ENCODE results near the gene HEMGN. TPM values are rescaled to one million over a fixed set of nuclear protein-coding genes. Genes with fewer than 3 reads are reported as not detected.

The HEMGN gene
- total RNA-seq, 3 donors from 2014 or later (not counting 1 experiment from before 2014, with no cell fraction given) = 0.47 to 0.75 (median 0.75) TPM

GRCh38 chr9:97889941-97890887, 47.8 kb downstream of the HEMGN start:
- Histone ChIP-seq H3K27ac (ENCODE audit: low read length) (no peak overlapping the region), H3K4me1 (ENCODE audit: control insufficient read depth, insufficient read depth, low read length) (no peaks in the 10 kb centered on the region), H3K27me3 (ENCODE audit: control insufficient read depth, insufficient read depth, low read length) (no peaks in the 10 kb centered on the region), H3K4me3 (ENCODE audit: low read length) (no peak overlapping the region), H3K9me3 (ENCODE audit: control insufficient read depth, insufficient read depth, low read length) (no peaks in the 10 kb centered on the region), H3K36me3 (ENCODE audit: control insufficient read depth, insufficient read depth, low read length) (peaks cover 2% of the 10 kb centered on the region)
- H3K4me3 Mint-ChIP-seq = no peak overlapping the region
- peak; percentile 52 to 71 (median 64) for ATAC-seq
- 66% methylated on average over 8 of the region's 9 CpGs for WGBS (ENCODE audit: insufficient coverage)
- intact Hi-C loops (cut with micrococcal nuclease) = no loop called here
- no peaks in the 10 kb centered on the region for H3K27me3 Mint-ChIP-seq (ENCODE audit: low read depth in 2 of 2)
- peak; percentile 43 to 82 for DNase-seq
- no peaks in the 10 kb centered on the region for H3K4me1 Mint-ChIP-seq
- H3K27ac Mint-ChIP-seq = no peak overlapping the region
- TF ChIP-seq, protein P1, sequence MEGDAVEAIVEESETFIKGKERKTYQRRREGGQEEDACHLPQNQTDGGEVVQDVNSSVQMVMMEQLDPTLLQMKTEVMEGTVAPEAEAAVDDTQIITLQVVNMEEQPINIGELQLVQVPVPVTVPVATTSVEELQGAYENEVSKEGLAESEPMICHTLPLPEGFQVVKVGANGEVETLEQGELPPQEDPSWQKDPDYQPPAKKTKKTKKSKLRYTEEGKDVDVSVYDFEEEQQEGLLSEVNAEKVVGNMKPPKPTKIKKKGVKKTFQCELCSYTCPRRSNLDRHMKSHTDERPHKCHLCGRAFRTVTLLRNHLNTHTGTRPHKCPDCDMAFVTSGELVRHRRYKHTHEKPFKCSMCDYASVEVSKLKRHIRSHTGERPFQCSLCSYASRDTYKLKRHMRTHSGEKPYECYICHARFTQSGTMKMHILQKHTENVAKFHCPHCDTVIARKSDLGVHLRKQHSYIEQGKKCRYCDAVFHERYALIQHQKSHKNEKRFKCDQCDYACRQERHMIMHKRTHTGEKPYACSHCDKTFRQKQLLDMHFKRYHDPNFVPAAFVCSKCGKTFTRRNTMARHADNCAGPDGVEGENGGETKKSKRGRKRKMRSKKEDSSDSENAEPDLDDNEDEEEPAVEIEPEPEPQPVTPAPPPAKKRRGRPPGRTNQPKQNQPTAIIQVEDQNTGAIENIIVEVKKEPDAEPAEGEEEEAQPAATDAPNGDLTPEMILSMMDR (IDR thresholded peaks at IDR 0.05) = peak; percentile 75
- no peaks in the 10 kb centered on the region for H3K9me3 Mint-ChIP-seq
- no peaks in the 10 kb centered on the region for H3K36me3 Mint-ChIP-seq

- Mint-ChIP-seq H3K4me3 (no peak overlapping the region), H3K27ac (no peak overlapping the region), H3K27me3 (ENCODE audit: low read depth in 2 of 2) (peaks cover 7 to 15% of the 10 kb centered on the region in 2 donors), H3K36me3 (no peaks in the 10 kb centered on the region), H3K9me3 (no peaks in the 10 kb centered on the region), H3K4me1 (no peaks in the 10 kb centered on the region)
- TF ChIP-seq, protein P1 (IDR thresholded peaks at IDR 0.05) = no peak
- WGBS (ENCODE audit: insufficient coverage) = 93% methylated on average over 4 of the region's 4 CpGs
- H3K27me3 ChIP-seq (ENCODE audit: control insufficient read depth, insufficient read depth, low read length) = no peaks in the 10 kb centered on the region
- intact Hi-C loops (cut with micrococcal nuclease) = no loop called here
- H3K36me3 ChIP-seq (ENCODE audit: control insufficient read depth, insufficient read depth, low read length) = no peaks in the 10 kb centered on the region
- H3K9me3 ChIP-seq (ENCODE audit: control insufficient read depth, insufficient read depth, low read length) = no peaks in the 10 kb centered on the region
- no peaks in the 10 kb centered on the region for H3K4me1 ChIP-seq (ENCODE audit: control insufficient read depth, insufficient read depth, low read length)
- no peak for ATAC-seq
- no peak for DNase-seq
- H3K4me3 ChIP-seq (ENCODE audit: low read length) = no peak overlapping the region
- H3K27ac ChIP-seq (ENCODE audit: low read length) = no peak overlapping the region
These were observed 57.6 kb downstream of the HEMGN start for GRCh38 chr9:97880336-97880735.

Other genes with a start within 250 kb of the HEMGN start
- gene XPA, start 240.8 kb downstream of the HEMGN start, total RNA-seq = 10 to 100 TPM; 21.7 to 28.4 (median 25.6) TPM
- gene FOXE1, start 84.9 kb downstream of the HEMGN start, total RNA-seq = not detected
- gene TRMO, start 15.7 kb downstream of the HEMGN start, total RNA-seq = 10 to 100 TPM; 26.6 to 35.1 (median 31.2) TPM
- gene ANP32B, start 45.2 kb upstream of the HEMGN start, total RNA-seq = 100 to 1,000 TPM in 2 of 3 donors, 10 to 100 TPM in 1; 89.9 to 107 (median 100) TPM
- 10 to 100 TPM; 30.7 to 36.8 (median 34.1) TPM for gene NANS, start 118.6 kb upstream of the HEMGN start, total RNA-seq
- 10 to 100 TPM; 45.1 to 66.5 (median 65.3) TPM for gene TRIM14, start 181.1 kb upstream of the HEMGN start, total RNA-seq